Astrocyte (in vitro differentiated cells and primary cell): ENCODE measurements around the gene ITPK1.

Experiments used
- CTCF ChIP-seq: IDR thresholded peaks from 2 replicates; pipeline ENCODE4 v1.5.1; 2011; ENCODE audit warnings: low read depth, mild to moderate bottlenecking, inconsistent platforms, low read length, moderate library complexity; ENCODE audit not compliant: insufficient read depth
- EZH2 ChIP-seq: IDR thresholded peaks from 2 replicates; pipeline ENCODE4 v1.6.1; 2012; ENCODE audit warnings: mild to moderate bottlenecking, low read length, inconsistent platforms; ENCODE audit not compliant: insufficient read depth

DNA sequence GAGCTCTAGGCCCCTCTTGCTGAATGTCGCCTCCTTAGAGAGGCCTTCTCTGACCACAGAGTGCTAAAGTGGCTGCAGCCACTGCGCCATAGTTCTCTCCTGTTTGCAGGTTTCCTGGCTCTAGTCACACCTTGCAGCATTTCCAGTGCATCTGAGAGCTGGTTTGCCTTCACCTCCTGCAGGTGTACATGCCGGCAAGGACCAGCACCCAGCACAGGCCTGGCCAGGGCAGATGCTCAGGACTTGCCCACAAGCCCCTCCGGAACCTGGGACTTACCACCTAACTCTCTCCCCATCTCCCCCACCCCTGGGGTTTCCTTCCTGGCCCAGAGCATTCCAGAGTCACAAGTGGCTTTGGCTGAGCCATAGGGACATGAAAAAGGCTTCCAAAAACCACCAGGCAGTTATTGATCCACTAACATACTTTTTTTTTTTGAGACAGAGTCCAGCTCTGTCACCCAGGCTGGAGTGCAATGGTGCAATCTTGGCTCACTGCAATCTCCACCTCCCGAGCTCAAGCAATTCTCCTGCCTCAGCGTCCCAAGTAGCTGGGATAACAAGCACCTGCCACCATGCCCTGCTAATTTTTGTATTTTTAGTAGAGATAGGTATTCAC, 9.1 kb downstream of the ITPK1 start:
- TF ChIP-seq CTCF (no peak), EZH2 (no peak)
